ENCODE measurements around the gene NAGLU. TPM values are rescaled to one million over a fixed set of nuclear protein-coding genes. Genes with fewer than 3 reads are reported as not detected.

The NAGLU gene
- total and polyA plus RNA-seq, 2 of the 13 experiments (the other 11 are each of a cell fraction or from before 2014, with no cell fraction given), result 28.2 to 40.1 TPM

DNA sequence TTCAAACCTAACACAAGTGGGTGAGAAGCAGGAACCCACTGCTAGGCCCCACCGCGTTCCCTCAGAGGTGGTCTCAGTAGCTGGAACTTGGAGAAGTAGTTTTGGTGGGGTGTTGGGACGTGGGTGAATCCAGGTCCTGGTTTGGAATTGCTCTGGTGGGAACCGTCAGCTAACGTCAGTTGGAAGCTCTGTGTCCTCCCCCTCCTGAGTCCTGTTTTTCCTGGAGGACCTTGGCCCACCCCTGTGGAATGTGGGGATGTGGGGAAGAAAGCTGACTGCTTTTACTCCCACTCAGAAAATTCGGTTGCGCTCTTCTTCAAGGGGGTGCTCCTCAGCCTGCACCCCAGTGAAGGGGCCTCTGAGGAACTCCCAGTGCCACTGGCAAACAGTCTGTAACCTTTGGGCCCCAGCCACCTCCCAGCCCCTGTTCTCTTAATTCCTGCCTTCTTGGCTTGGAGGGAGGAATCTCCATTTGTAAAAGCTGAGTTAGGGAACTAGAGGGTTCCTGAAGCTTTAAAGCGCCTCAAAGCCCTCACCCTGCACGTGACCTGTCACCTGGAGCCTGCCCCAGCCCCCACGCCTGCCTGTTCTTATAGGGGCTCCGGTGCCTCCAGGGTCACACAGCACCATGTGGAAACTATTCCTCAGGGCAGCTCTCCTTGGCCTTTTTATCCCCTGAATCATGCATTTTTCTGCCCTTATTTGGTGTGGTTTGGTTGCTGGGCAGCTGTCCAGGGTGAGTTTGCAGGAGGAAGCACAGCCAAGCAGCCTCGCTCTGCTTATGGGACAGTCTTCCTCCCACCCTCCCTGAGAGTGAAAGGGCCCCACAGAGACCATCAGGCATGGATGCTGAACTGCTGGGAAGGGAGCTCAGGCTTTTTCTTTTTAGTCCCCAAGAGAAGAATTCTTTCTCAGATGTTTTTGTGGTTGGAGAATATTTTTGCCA is 16.2 kb upstream of the NAGLU start (continued):
- peak; percentile 58; the same call in 1 of the 2 replicates for TF ChIP-seq USF2 (IDR thresholded peaks at IDR 0.05; ENCODE audit: low read depth, low read length)
- peak; percentile 69 for TF ChIP-seq USF2 (CRISPR knock-in tag; IDR thresholded peaks at IDR 0.05; ENCODE audit: borderline replicate concordance)
- 0 out of 2 replicates have a peak, but pooled peaks have one; percentile 9 for TF ChIP-seq MEIS2 (CRISPR knock-in tag; IDR thresholded peaks at IDR 0.05)
- TF ChIP-seq ZNF652 (CRISPR knock-in tag; IDR thresholded peaks at IDR 0.05; ENCODE audit: borderline replicate concordance, low read depth), result no peak
- TF ChIP-seq SMARCE1 (IDR thresholded peaks at IDR 0.05; ENCODE audit: borderline replicate concordance), result no peak
- TF ChIP-seq TFE3 (CRISPR knock-in tag; IDR thresholded peaks at IDR 0.05), result peak; percentile 60; the same call in 1 of the 2 replicates
- peak; percentile 56 for TF ChIP-seq ASH2L (IDR thresholded peaks at IDR 0.05; ENCODE audit: insufficient read length, low read depth, low read length)
- peak; percentile 45 for TF ChIP-seq RXRA (CRISPR knock-in tag; IDR thresholded peaks at IDR 0.05)
- no peak for TF ChIP-seq ZNF562 (CRISPR knock-in tag; IDR thresholded peaks at IDR 0.05; ENCODE audit: borderline replicate concordance)
- TF ChIP-seq, protein P1, sequence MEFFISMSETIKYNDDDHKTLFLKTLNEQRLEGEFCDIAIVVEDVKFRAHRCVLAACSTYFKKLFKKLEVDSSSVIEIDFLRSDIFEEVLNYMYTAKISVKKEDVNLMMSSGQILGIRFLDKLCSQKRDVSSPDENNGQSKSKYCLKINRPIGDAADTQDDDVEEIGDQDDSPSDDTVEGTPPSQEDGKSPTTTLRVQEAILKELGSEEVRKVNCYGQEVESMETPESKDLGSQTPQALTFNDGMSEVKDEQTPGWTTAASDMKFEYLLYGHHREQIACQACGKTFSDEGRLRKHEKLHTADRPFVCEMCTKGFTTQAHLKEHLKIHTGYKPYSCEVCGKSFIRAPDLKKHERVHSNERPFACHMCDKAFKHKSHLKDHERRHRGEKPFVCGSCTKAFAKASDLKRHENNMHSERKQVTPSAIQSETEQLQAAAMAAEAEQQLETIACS (CRISPR knock-in tag; IDR thresholded peaks at IDR 0.05), result no peak; the same call in 1 of the 2 replicates
- TF ChIP-seq PATZ1 (CRISPR knock-in tag; IDR thresholded peaks at IDR 0.05), result peak; percentile 46
- TF ChIP-seq RFX1 (IDR thresholded peaks at IDR 0.05), result no peak
- TF ChIP-seq, protein P2, sequence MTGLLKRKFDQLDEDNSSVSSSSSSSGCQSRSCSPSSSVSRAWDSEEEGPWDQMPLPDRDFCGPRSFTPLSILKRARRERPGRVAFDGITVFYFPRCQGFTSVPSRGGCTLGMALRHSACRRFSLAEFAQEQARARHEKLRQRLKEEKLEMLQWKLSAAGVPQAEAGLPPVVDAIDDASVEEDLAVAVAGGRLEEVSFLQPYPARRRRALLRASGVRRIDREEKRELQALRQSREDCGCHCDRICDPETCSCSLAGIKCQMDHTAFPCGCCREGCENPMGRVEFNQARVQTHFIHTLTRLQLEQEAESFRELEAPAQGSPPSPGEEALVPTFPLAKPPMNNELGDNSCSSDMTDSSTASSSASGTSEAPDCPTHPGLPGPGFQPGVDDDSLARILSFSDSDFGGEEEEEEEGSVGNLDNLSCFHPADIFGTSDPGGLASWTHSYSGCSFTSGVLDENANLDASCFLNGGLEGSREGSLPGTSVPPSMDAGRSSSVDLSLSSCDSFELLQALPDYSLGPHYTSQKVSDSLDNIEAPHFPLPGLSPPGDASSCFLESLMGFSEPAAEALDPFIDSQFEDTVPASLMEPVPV (CRISPR knock-in tag; IDR thresholded peaks at IDR 0.05), result no peak
- TF ChIP-seq RFXANK (CRISPR knock-in tag; IDR thresholded peaks at IDR 0.05), result no peak
- no peak for TF ChIP-seq ZNF512B (CRISPR knock-in tag; IDR thresholded peaks at IDR 0.05; ENCODE audit: borderline replicate concordance)
- TF ChIP-seq CREB1 (IDR thresholded peaks at IDR 0.05), result no peak
- TF ChIP-seq CREB1 (CRISPR knock-in tag; IDR thresholded peaks at IDR 0.05), result no peak

Measured in HepG2 (cell line).